Mesenchymal stem cell (in vitro differentiated cells and primary cell): ENCODE data around the gene HTT.

Source experiments
- DNase-seq: peaks from one replicate; pipeline ENCODE4 v3.0.0-alpha.2; 2013
- H2AFZ ChIP-seq: one replicate; pipeline ENCODE4 v1.6.1; 2013; ENCODE audit warnings: low read depth, mild to moderate bottlenecking, control low read depth, inconsistent platforms, low read length, moderate library complexity
- H2AK5ac ChIP-seq: 2 replicates; pipeline ENCODE4 v1.6.1; 2013; ENCODE audit warnings: low read length, moderate library complexity, mild to moderate bottlenecking, inconsistent platforms; ENCODE audit not compliant: severe bottlenecking
- H2BK120ac ChIP-seq: one replicate; pipeline ENCODE4 v1.6.1; 2013; ENCODE audit warnings: low read depth, mild to moderate bottlenecking, inconsistent platforms, low read length, moderate library complexity
- H2BK12ac ChIP-seq, 2 experiments: one replicate each; pipeline ENCODE4 v1.6.1; 2013; ENCODE audit warnings: inconsistent platforms in 2 of 2, low read length in 2 of 2, mild to moderate bottlenecking in 2 of 2, moderate library complexity in 2 of 2, control low read depth in 1 of 2
- H2BK15ac ChIP-seq: one replicate; pipeline ENCODE4 v1.6.1; 2013; ENCODE audit warnings: mild to moderate bottlenecking, low read depth, inconsistent platforms; ENCODE audit not compliant: poor library complexity, severe bottlenecking
- H2BK5ac ChIP-seq: 2 replicates; pipeline ENCODE4 v1.6.1; 2013; ENCODE audit warnings: low read depth, mild to moderate bottlenecking, low read length, control low read depth, inconsistent platforms; ENCODE audit not compliant: poor library complexity, severe bottlenecking
- H3K14ac ChIP-seq, 2 experiments: one replicate each; pipeline ENCODE4 v1.6.1; 2013; ENCODE audit warnings: inconsistent platforms in 2 of 2, low read length in 2 of 2, control low read depth in 1 of 2, mild to moderate bottlenecking in 1 of 2, moderate library complexity in 1 of 2
- H3K18ac ChIP-seq, 2 experiments: one replicate each; pipeline ENCODE4 v1.6.1; 2013; ENCODE audit warnings: inconsistent platforms in 2 of 2, low read length in 2 of 2, control low read depth in 1 of 2, low read depth in 1 of 2, mild to moderate bottlenecking in 1 of 2
- H3K23ac ChIP-seq, 2 experiments: one replicate each; pipeline ENCODE4 v1.6.1; 2013; ENCODE audit warnings: inconsistent platforms in 2 of 2, low read length in 2 of 2, mild to moderate bottlenecking in 2 of 2, moderate library complexity in 2 of 2, control low read depth in 1 of 2
- H3K27ac ChIP-seq: 2 replicates; pipeline ENCODE4 v1.5.1; 2013; ENCODE audit warnings: mild to moderate bottlenecking, moderate library complexity, low read length, control low read depth, inconsistent platforms; ENCODE audit not compliant: poor library complexity, severe bottlenecking
- H3K27me3 ChIP-seq, 2 experiments: 2 replicates each; pipeline versions ENCODE4 v1.6.1 to v1.7.0; 2013; ENCODE audit warnings: low read length in 2 of 2, mild to moderate bottlenecking in 2 of 2, moderate library complexity in 2 of 2, control low read depth in 1 of 2, inconsistent platforms in 1 of 2; ENCODE audit not compliant: control insufficient read depth in 1 of 2, insufficient read depth in 1 of 2
- H3K36me3 ChIP-seq, 2 experiments: 2 replicates each; pipeline versions ENCODE4 v1.6.1 to v1.7.0; 2013; ENCODE audit warnings: low read length in 2 of 2, control low read depth in 1 of 2, inconsistent platforms in 1 of 2, low read depth in 1 of 2, mild to moderate bottlenecking in 1 of 2; ENCODE audit not compliant: insufficient read depth in 2 of 2, control insufficient read depth in 1 of 2
- H3K4ac ChIP-seq, 2 experiments: one replicate each; pipeline ENCODE4 v1.6.1; 2013; ENCODE audit warnings: inconsistent platforms in 2 of 2, low read length in 2 of 2, mild to moderate bottlenecking in 2 of 2, moderate library complexity in 2 of 2, control low read depth in 1 of 2, low read depth in 1 of 2
- H3K4me1 ChIP-seq: 2 replicates; pipeline ENCODE4 v1.6.1; 2013; ENCODE audit warnings: low read depth, low read length, control low read depth; ENCODE audit not compliant: control insufficient read depth, insufficient read depth
- H3K4me2 ChIP-seq: 2 replicates; pipeline ENCODE4 v1.6.1; 2013; ENCODE audit warnings: low read length, mild to moderate bottlenecking, inconsistent platforms; ENCODE audit not compliant: poor library complexity, severe bottlenecking
- H3K4me3 ChIP-seq, 2 experiments: 2 replicates each; pipeline versions ENCODE4 v1.5.1 to v1.7.0; 2013; ENCODE audit warnings: low read length in 2 of 2, mild to moderate bottlenecking in 2 of 2, control low read depth in 1 of 2, low read depth in 1 of 2; ENCODE audit not compliant: insufficient read depth in 1 of 2
- H3K79me1 ChIP-seq: replicated peaks from 2 replicates; pipeline ENCODE4 v1.6.1; 2013; ENCODE audit warnings: mild to moderate bottlenecking, control low read depth, low read length, inconsistent platforms; ENCODE audit not compliant: poor library complexity, severe bottlenecking
- H3K9ac ChIP-seq: 2 replicates; pipeline ENCODE4 v1.7.0; 2013; ENCODE audit warnings: mild to moderate bottlenecking, low read length, moderate library complexity
- H3K9me3 ChIP-seq: 2 replicates; pipeline ENCODE4 v1.7.0; 2013; ENCODE audit warnings: mild to moderate bottlenecking, low read length; ENCODE audit not compliant: control insufficient read depth
- H4K8ac ChIP-seq: one replicate; pipeline ENCODE4 v1.6.1; 2013; ENCODE audit warnings: inconsistent platforms, mild to moderate bottlenecking, low read length, moderate library complexity
- H4K91ac ChIP-seq: one replicate; pipeline ENCODE4 v1.6.1; 2013; ENCODE audit warnings: mild to moderate bottlenecking, low read length, inconsistent platforms
- WGBS: methylation state at CpG from one replicate; pipeline ENCODE4 v1.1.7; 2013; ENCODE audit warnings: mixed read lengths; 5-methylcytosine and 5-hydroxymethylcytosine counted together

Gene HTT

DNA sequence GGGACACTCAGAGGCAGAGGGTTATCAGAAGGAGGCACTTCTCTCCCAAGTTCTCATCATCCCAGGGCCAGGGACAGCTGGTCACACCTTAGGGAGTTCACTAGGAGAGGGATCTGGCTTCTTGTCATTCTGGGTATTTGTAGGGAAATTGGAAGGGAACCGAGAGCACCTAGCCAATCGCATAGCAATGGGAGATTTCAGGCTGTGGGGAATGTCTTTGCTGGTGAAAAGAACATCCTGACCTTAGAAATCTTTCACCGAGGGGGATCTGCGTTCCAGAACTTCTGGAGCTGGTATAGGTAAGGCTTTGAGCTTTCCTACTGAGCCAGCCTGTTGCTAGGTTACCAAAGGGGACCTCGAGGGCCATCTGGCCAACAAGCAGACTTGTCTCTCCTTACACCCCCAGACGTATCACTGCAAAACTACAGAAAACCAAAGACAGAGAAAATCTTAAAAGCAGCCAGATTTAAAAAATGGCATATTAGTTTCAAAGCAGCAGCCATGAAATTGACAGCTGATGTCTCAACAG, 6.9 kb upstream of the HTT start:
- Histone ChIP-seq H3K27me3 (peaks cover 0 to 7% of the 10 kb centered on the region in 2 experiments), H2AK5ac (no peak overlapping the region), H3K4me2 (no peak overlapping the region), H4K8ac (no peak overlapping the region), H2BK12ac (no peak overlapping the region), H3K18ac (no peak overlapping the region), H2AFZ (no peak overlapping the region), H3K14ac (no peak overlapping the region), H2BK5ac (no peak overlapping the region), H3K4me3 (no peak overlapping the region), H4K91ac (no peak overlapping the region), H3K79me1 (no peaks in the 10 kb centered on the region), H3K36me3 (no peaks in the 10 kb centered on the region), H3K4me1 (no peaks in the 10 kb centered on the region), H3K9ac (no peak overlapping the region), H3K27ac (no peak overlapping the region), H3K23ac (no peak overlapping the region), H2BK120ac (no peak overlapping the region), H3K9me3 (no peaks in the 10 kb centered on the region), H2BK15ac (no peak overlapping the region), H3K4ac (no peak overlapping the region)
- WGBS, result 85% methylated on average over 6 of the region's 6 CpGs
- no peak for DNase-seq

DNA sequence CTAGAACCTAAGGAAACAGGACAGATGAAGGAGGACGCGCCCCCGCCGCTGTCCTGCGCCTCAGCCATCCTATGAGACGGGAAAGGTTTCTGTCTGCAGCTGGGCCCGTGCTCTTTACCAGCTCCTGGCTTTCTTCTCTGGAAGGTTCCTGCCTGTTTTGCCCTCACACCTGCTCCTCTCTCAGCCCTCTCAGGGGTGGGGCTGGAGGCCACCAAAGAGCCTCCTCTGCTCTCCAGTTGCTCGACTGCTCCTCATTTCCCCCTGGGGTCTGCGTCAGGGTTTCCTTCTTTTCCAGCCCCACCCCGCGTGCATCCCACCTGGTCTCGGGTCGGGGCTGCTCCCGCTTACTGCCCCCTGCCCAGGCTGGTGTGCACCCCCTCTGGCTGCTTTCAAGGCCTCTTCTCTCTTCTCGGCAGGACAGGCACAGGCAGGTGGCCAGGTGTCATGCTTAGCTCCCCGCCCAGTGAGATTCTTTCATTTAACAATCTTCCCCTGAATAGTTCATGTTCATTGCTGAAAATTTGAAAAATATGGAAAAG, 4.8 kb upstream of the HTT start:
- DNase-seq, result no peak

DNA sequence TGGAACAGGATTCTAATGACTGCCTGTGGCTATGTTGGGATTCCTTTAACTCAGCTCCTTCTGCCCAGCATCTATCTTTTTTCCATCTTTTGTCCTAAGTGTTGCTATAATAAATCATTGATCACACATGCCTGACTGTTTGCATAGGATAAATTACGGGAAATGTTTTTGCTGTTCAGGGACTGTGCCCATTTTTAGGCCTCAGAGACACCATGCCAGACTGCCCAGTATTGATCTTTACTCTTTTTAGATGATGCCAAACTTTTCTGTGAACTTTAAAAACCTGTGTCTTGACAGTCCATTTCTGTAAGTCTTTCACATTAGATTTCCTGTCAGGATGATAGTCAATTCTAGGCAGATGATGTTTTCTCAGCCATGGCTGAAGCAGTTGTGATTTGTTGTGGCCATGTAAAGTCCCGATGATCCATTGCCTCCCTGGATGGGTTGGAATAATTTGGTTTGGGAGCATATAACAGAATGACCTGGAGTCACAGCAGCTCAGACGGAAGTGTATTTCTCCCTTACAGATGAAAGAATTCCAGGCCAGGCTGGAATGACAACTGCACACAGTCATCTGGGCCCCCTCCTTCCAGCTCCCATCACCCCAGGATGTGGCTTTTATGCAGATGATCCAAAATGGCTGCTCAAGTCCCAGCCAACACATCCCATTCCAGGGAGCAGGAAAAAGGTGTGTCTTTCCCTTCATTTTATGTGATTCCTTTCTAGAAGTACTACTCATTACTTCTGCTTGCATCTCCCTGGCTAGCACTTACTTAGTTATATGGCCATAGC, 3.6 kb upstream of the HTT start:
- 73% methylated on average over 3 of the region's 3 CpGs for WGBS

More for the DNA sequence above, 4.8 kb upstream of the HTT start:
- Histone ChIP-seq H3K4ac (no peak overlapping the region), H2BK15ac (no peak overlapping the region), H3K36me3 (no peaks in the 10 kb centered on the region), H3K14ac (no peak overlapping the region), H3K9me3 (no peaks in the 10 kb centered on the region), H4K8ac (no peak overlapping the region), H2BK5ac (no peak overlapping the region), H2BK12ac (no peak overlapping the region), H3K4me3 (no peak overlapping the region), H4K91ac (no peak overlapping the region), H3K9ac (no peak overlapping the region), H2BK120ac (no peak overlapping the region), H3K18ac (no peak overlapping the region), H3K4me2 (no peak overlapping the region), H2AK5ac (no peak overlapping the region), H3K27me3 (peaks cover 0 to 4% of the 10 kb centered on the region in 2 experiments), H3K23ac (no peak overlapping the region), H2AFZ (no peak overlapping the region), H3K4me1 (peaks cover 6% of the 10 kb centered on the region), H3K27ac (no peak overlapping the region), H3K79me1 (no peaks in the 10 kb centered on the region)
- 94% methylated on average over 14 of the region's 16 CpGs for WGBS

DNA sequence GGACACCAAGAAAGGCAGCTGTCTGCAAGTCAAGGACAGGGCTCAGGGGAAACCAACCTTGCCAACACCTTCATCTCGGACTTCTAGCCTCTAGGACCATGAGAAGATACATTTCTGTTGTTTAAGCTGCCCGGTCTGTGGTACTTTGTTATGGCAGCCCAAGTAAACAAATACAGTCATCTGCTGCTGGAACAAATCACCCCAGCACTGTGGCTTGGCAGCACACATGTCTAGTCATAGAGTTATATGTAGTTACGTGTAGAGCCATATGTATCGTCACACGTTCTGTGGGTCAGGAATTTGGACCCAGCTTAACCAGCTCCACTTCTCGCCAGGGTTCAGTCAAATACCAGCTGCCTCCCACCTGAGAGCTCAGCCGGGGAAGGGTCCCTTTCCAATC, 2.7 kb upstream of the HTT start:
- WGBS, result 95% methylated on average over 7 of the region's 7 CpGs
- no peak overlapping the region for H2BK15ac ChIP-seq
- no peaks in the 10 kb centered on the region for H3K9me3 ChIP-seq
- H3K36me3 ChIP-seq, result no peaks in the 10 kb centered on the region
- H3K4ac ChIP-seq, result no peak overlapping the region
- H3K23ac ChIP-seq, result no peak overlapping the region
- no peak overlapping the region for H2AK5ac ChIP-seq
- no peak overlapping the region for H3K27ac ChIP-seq
- H4K8ac ChIP-seq, result no peak overlapping the region
- no peak overlapping the region for H3K4me3 ChIP-seq
- no peak overlapping the region for H3K9ac ChIP-seq
- H2BK12ac ChIP-seq, result no peak overlapping the region
- no peak overlapping the region for H3K14ac ChIP-seq
- no peak overlapping the region for H2BK120ac ChIP-seq
- no peak overlapping the region for H2BK5ac ChIP-seq
- DNase-seq, result peak; percentile 16
- H3K79me1 ChIP-seq, result no peaks in the 10 kb centered on the region
- peaks cover 0 to 4% of the 10 kb centered on the region in 2 experiments for H3K27me3 ChIP-seq
- H2AFZ ChIP-seq, result no peak overlapping the region
- no peak overlapping the region for H3K4me2 ChIP-seq
- H3K18ac ChIP-seq, result no peak overlapping the region
- H4K91ac ChIP-seq, result no peak overlapping the region
- H3K4me1 ChIP-seq, result peaks cover 6% of the 10 kb centered on the region

More for the DNA sequence above, 3.6 kb upstream of the HTT start:
- H4K8ac ChIP-seq, result no peak overlapping the region
- H3K4ac ChIP-seq, result no peak overlapping the region
- H3K14ac ChIP-seq, result no peak overlapping the region
- no peak overlapping the region for H3K4me2 ChIP-seq
- no peaks in the 10 kb centered on the region for H3K36me3 ChIP-seq
- H3K27ac ChIP-seq, result no peak overlapping the region
- H3K4me1 ChIP-seq, result peaks cover 6% of the 10 kb centered on the region
- no peaks in the 10 kb centered on the region for H3K9me3 ChIP-seq
- H3K18ac ChIP-seq, result no peak overlapping the region
- H3K79me1 ChIP-seq, result no peaks in the 10 kb centered on the region
- H2AFZ ChIP-seq, result no peak overlapping the region
- H3K9ac ChIP-seq, result no peak overlapping the region
- H2BK5ac ChIP-seq, result no peak overlapping the region
- no peak for DNase-seq
- no peak overlapping the region for H3K4me3 ChIP-seq
- H2BK12ac ChIP-seq, result no peak overlapping the region
- H2AK5ac ChIP-seq, result no peak overlapping the region
- no peak overlapping the region for H2BK120ac ChIP-seq
- H3K23ac ChIP-seq, result no peak overlapping the region
- H2BK15ac ChIP-seq, result no peak overlapping the region
- no peak overlapping the region for H4K91ac ChIP-seq
- H3K27me3 ChIP-seq, result peaks cover 0 to 4% of the 10 kb centered on the region in 2 experiments
